Peyer's patch (tissue), 4 donors: ENCODE data around the gene C1orf210.

Experiments used
- POLR2A ChIP-seq, 2 donors: fragments of 450-650 bp; IDR thresholded peaks; one replicate each; pipeline ENCODE4 v1.5.1; 2017; ENCODE audit warnings: antibody characterized with exemption in 2 of 2, mild to moderate bottlenecking in 2 of 2, moderate library complexity in 2 of 2
- TF ChIP-seq, protein P1 (sequence below), 6 experiments: fragments of 450-650 bp in 4 of 6; fragments of 200-600 bp in 2 of 6; sonication (generic) in 1 of 6; IDR thresholded peaks; one replicate each; pipeline ENCODE4 v1.5.1; 2017 to 2019; ENCODE audit warnings: antibody characterized with exemption in 6 of 6, mild to moderate bottlenecking in 3 of 6, moderate library complexity in 1 of 6

DNA sequence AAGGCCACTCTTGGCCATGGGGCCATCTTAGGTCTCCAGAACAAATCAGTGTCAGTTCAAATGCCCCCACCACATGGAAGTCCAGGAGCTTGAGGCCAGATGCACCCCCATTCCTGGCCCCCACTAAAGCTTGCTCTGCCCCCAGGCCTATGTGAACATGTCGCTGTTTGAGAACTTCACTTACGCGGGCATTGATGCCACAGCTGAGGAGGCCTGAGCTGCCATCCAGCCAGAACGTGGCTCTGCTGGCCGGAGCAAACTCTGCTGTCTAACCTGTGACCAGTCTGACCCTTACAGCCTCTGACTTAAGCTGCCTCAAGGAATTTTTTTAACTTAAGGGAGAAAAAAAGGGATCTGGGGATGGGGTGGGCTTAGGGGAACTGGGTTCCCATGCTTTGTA, 37.1 kb upstream of the C1orf210 start:
- TF ChIP-seq, protein P1, sequence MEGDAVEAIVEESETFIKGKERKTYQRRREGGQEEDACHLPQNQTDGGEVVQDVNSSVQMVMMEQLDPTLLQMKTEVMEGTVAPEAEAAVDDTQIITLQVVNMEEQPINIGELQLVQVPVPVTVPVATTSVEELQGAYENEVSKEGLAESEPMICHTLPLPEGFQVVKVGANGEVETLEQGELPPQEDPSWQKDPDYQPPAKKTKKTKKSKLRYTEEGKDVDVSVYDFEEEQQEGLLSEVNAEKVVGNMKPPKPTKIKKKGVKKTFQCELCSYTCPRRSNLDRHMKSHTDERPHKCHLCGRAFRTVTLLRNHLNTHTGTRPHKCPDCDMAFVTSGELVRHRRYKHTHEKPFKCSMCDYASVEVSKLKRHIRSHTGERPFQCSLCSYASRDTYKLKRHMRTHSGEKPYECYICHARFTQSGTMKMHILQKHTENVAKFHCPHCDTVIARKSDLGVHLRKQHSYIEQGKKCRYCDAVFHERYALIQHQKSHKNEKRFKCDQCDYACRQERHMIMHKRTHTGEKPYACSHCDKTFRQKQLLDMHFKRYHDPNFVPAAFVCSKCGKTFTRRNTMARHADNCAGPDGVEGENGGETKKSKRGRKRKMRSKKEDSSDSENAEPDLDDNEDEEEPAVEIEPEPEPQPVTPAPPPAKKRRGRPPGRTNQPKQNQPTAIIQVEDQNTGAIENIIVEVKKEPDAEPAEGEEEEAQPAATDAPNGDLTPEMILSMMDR (IDR thresholded peaks at IDR 0.05), result no peak
- TF ChIP-seq POLR2A (IDR thresholded peaks at IDR 0.05), result no peak
